ENCODE data around the gene CABCOCO1.
A peak's percentile ranks its signal among the peaks of the same experiment; 100 is the strongest.

Gene CABCOCO1

GRCh38 chr10:61784354-61785133 lies 121.8 kb downstream of the CABCOCO1 start:
- TF ChIP-seq CTCF (conservative IDR thresholded peaks at IDR 0.05; ENCODE audit: low read depth, low read length): no peak
- DNase-seq (ENCODE audit: low read depth): no peak
- H3K4me3 ChIP-seq (ENCODE audit: low read length): no peak overlapping the region

DNA sequence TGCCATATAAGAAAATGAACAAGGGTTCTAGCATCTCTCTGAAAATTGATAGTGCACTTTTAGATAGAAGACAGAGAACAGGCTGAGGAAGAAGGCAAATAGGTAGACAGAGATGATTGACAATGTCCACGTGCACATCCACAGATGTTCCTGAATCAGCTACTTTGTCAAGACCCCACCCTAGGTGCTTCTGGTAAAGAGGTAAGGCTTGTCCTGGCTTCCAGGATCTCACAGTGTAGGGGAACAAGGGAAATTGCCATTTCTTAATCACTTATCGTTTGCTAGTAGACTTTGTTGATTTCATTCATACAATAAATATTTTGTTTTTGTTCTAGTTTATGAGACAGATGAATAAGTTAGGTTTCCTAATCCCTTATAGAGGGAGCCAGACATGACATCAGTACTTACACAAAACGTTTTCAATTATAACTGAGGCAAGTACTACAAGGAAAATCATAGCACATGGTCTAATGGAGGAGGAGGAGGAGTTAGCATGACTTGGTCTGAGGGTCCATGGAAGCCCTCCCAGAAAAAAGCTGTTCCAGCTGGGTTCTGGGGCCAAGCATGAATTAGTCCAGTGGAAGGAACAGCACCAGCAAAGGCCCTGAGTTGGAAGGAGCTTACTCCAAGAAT lies 122.9 kb downstream of the CABCOCO1 start:
- DNase-seq (ENCODE audit: low read depth): no peak
- no peak overlapping the region for H3K4me3 ChIP-seq (ENCODE audit: low read length)
- TF ChIP-seq CTCF (conservative IDR thresholded peaks at IDR 0.05; ENCODE audit: low read depth, low read length): no peak

DNA sequence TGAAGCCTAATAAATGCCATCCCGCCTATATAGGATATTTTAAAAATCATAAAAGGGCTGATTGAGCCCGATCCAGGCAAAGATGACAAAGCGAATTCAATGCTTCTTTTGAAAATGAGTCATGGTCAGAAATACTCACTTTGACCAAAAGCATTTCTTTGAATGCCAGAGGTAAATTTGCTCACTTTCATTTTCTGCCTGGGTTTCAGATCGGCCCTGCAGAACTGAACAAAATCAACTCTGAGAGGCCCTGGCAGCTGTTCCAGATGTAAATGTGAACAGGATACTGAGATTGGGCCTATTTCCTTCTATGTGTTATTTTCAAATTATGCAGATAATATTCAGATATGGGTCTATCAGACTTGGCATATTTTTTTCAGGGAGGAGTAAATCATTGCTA lies 124.0 kb downstream of the CABCOCO1 start:
- H3K4me3 ChIP-seq (ENCODE audit: low read length): no peak overlapping the region
- DNase-seq (ENCODE audit: low read depth): no peak
- TF ChIP-seq CTCF (conservative IDR thresholded peaks at IDR 0.05; ENCODE audit: low read depth, low read length): no peak

DNA sequence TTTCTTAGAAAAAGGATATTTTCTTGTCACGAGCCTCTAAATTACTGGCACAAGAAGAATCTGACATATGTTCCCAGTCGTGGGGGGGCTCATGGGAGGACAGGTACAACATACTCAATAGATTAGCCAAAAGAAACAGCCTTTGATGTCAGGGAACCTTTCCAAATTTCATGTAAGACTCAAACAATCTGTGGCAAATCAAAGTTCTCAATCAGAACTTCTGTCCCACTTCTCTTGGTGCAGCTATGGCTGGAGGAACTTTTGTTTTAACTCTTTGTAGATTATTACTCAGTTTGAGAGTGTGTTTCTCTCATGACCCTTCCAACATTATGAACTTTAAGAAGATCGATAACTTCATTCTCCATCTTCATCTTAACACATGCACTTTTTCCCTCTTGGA lies 124.4 kb downstream of the CABCOCO1 start:
- no peak for DNase-seq (ENCODE audit: low read depth)
- no peak for TF ChIP-seq CTCF (conservative IDR thresholded peaks at IDR 0.05; ENCODE audit: low read depth, low read length)
- H3K4me3 ChIP-seq (ENCODE audit: low read length): no peak overlapping the region

DNA sequence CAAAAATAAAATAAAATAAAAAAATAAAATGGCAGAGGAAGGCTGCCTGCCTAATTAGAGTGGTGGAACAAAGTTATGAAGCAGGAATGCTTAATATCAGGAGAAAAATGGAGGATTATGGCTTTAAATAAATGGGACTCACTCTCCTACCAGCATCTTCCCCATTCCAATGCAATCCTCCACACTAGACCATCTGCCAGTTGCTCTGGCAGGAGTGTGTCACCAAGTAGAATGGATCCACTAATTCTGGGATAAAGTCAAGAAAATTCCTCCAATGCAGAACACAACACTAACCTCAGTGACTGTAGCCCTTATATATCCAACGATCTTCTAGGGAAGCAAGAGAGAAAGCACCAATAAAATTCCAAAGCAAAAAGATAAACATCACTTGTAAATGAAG lies 126.3 kb downstream of the CABCOCO1 start:
- no peak for TF ChIP-seq CTCF (conservative IDR thresholded peaks at IDR 0.05; ENCODE audit: low read depth, low read length)
- no peak for DNase-seq (ENCODE audit: low read depth)
- no peak overlapping the region for H3K4me3 ChIP-seq (ENCODE audit: low read length)

DNA sequence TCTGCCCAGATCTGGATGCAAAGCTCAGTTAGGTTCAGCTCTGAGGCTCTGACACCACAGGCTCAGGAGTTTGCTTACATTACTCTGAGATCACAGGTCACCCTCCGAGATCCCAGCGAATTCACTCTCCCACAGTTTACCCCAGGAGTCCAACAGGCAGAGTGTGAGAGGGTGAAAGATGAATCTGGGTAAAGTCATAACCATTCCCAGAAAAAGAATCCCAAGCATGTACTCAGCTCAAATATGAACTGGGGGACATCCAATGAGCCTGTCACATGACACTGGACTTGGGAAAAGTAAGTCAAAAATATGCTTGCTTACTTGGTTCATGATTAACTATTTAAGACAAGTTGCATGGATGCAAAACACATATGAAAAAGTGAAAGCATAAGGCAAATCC lies 128.5 kb downstream of the CABCOCO1 start:
- no peak for TF ChIP-seq CTCF (conservative IDR thresholded peaks at IDR 0.05; ENCODE audit: low read depth, low read length)
- DNase-seq (ENCODE audit: low read depth): peak; percentile 49
- no peak overlapping the region for H3K4me3 ChIP-seq (ENCODE audit: low read length)

Measured in retinal pigment epithelial cell (primary cell).